PC-3 (cell line): ENCODE data around the gene CCM2. TPM values are rescaled to one million over a fixed set of nuclear protein-coding genes. Genes with fewer than 3 reads are reported as not detected.

ENCODE experiments used
- ATAC-seq: fragments of 200-7000 bp; cut with Tn5 transposase; 2 replicates; pipeline ENCODE4 v1.9.1; 2020; ENCODE audit warnings: mild to moderate bottlenecking, moderate library complexity
- BruUV-seq: library from RNA; stranded (reverse); fragments of 400-500 nt; replicated peaks from 2 replicates; lab custom pipeline; 2021; lab: Mats Ljungman, UMichigan
- CTCF ChIA-PET: fragments of 300-600 bp; sonication (Branson Sonifier 250); formaldehyde crosslinking; loops from one replicate; lab custom pipeline; 2022; ENCODE audit warnings: antibody characterized with exemption; lab: Charles Lee
- POLR2A ChIA-PET: fragments of 300-600 bp; sonication (Branson Sonifier 250); formaldehyde crosslinking; loops from one replicate; lab custom pipeline; 2022; ENCODE audit warnings: antibody characterized with exemption; ENCODE audit not compliant: unreplicated experiment; lab: Charles Lee
- DNase-seq: peaks from one replicate; pipeline ENCODE4 v3.0.0-alpha.2; 2015
- H2AFZ ChIP-seq: fragments of 300-600 bp; sonication (generic); 2 replicates; pipeline ENCODE4 v1.6.0; 2016; ENCODE audit warnings: antibody characterized with exemption, low read length
- H3F3A ChIP-seq: fragments of 300-600 bp; sonication (generic); one replicate; pipeline ENCODE4 v1.6.0; 2017; ENCODE audit warnings: antibody characterized with exemption, low read length, control low read depth, mild to moderate bottlenecking; ENCODE audit not compliant: unreplicated experiment
- H3K27ac ChIP-seq: fragments of 300-600 bp; sonication (generic); 2 replicates; pipeline ENCODE4 v1.5.1; 2016; ENCODE audit warnings: mild to moderate bottlenecking, low read length
- H3K27me3 ChIP-seq: fragments of 300-600 bp; sonication (generic); 2 replicates; pipeline ENCODE4 v1.6.1; 2016; ENCODE audit warnings: low read length, mixed read lengths
- H3K36me3 ChIP-seq: fragments of 300-600 bp; sonication (generic); 2 replicates; pipeline ENCODE4 v1.6.1; 2016; ENCODE audit warnings: low read depth, mixed run types, low read length, mixed read lengths
- H3K4me1 ChIP-seq: fragments of 300-600 bp; sonication (generic); 2 replicates; pipeline ENCODE4 v1.5.1; 2016; ENCODE audit warnings: low read length; ENCODE audit not compliant: insufficient read depth
- H3K4me2 ChIP-seq: fragments of 300-600 bp; sonication (generic); 2 replicates; pipeline ENCODE4 v1.6.0; 2016; ENCODE audit warnings: low read length
- H3K4me3 ChIP-seq: fragments of 300-600 bp; sonication (generic); 2 replicates; pipeline ENCODE4 v1.5.1; 2016; ENCODE audit warnings: mild to moderate bottlenecking, low read length, mixed read lengths
- H3K79me2 ChIP-seq: fragments of 300-600 bp; sonication (generic); 2 replicates; pipeline ENCODE4 v1.6.1; 2017; ENCODE audit warnings: low read length, mixed read lengths
- H3K9ac ChIP-seq: fragments of 300-600 bp; sonication (generic); 2 replicates; pipeline ENCODE4 v1.6.0; 2016; ENCODE audit warnings: mild to moderate bottlenecking, low read length
- H3K9me2 ChIP-seq: fragments of 300-600 bp; sonication (generic); replicated peaks from 2 replicates; pipeline ENCODE4 v1.6.1; 2016; ENCODE audit warnings: mixed run types, low read length, mixed read lengths
- H3K9me3 ChIP-seq: fragments of 300-600 bp; sonication (generic); 2 replicates; pipeline ENCODE4 v1.6.1; 2016; ENCODE audit warnings: low read length, mixed read lengths
- H4K20me1 ChIP-seq: fragments of 300-600 bp; sonication (generic); 2 replicates; pipeline ENCODE4 v1.6.1; 2016; ENCODE audit warnings: low read length, mixed read lengths
- CTCF ChIP-seq: fragments of 300-600 bp; sonication (generic); conservative IDR thresholded peaks from 2 replicates; pipeline ENCODE4 v1.5.1; 2017; ENCODE audit warnings: antibody characterized with exemption, low read depth, mild to moderate bottlenecking, low read length
- EZH2 ChIP-seq: fragments of 300-600 bp; sonication (generic); IDR thresholded peaks from one replicate; pipeline ENCODE4 v1.6.1; 2017; ENCODE audit warnings: antibody characterized with exemption, mild to moderate bottlenecking, low read length; ENCODE audit not compliant: unreplicated experiment
- EZH2phosphoT487 ChIP-seq: fragments of 300-600 bp; sonication (generic); IDR thresholded peaks from 2 replicates; pipeline ENCODE4 v1.6.1; 2018; ENCODE audit warnings: mild to moderate bottlenecking, antibody characterized with exemption, low read length, borderline replicate concordance
- intact Hi-C: fragments of 100-400 bp; cut with micrococcal nuclease; formaldehyde crosslinking; loops from 2 replicates; pipeline ENCODE4 v1.9.0; 2023
- total RNA-seq: library from RNA; depleted of rRNA; stranded (reverse); fragments of >200 nt; gene quantifications from 2 replicates; pipeline ENCODE4 v1.2.3, GENCODE V29; 2014

Gene CCM2
- total RNA-seq, 1 experiment from 2014 or later: 56.6 TPM

GRCh38 chr7:44987996-44988395 lies 12.0 kb upstream of the CCM2 start:
- CTCF ChIA-PET: interaction anchor here (0.6 kb wide), 2 partner anchors 9 to 11 kb away, joined by 3 to 5 read pairs; no protein-coding TSS in a partner anchor
- Histone ChIP-seq H3F3A (peaks cover 8% of the 10 kb centered on the region), H3K79me2 (peaks cover 39% of the 10 kb centered on the region), H3K36me3 (peaks cover 31% of the 10 kb centered on the region), H3K9ac (no peak overlapping the region), H3K27ac (no peak overlapping the region), H3K27me3 (no peaks in the 10 kb centered on the region), H3K4me1 (peaks cover 19% of the 10 kb centered on the region), H2AFZ (no peak overlapping the region), H4K20me1 (peaks cover 30% of the 10 kb centered on the region), H3K9me3 (no peaks in the 10 kb centered on the region), H3K9me2 (no peaks in the 10 kb centered on the region), H3K4me3 (no peak overlapping the region), H3K4me2 (no peak overlapping the region)
- intact Hi-C loops: loop anchor here (5.0 kb wide), 1 partner anchor 101 kb away; the partner anchor contains the start of gene PURB
- TF ChIP-seq EZH2 (no peak), EZH2phosphoT487 (no peak), CTCF (no peak)
- DNase-seq: no peak
- POLR2A ChIA-PET: no interaction called here
- no peak for ATAC-seq
- BruUV-seq: no TSS peak

GRCh38 chr7:44988701-44989100 lies 11.3 kb upstream of the CCM2 start:
- H3K4me2 ChIP-seq: no peak overlapping the region
- ATAC-seq: no peak
- peaks cover 32% of the 10 kb centered on the region for H3K79me2 ChIP-seq
- peaks cover 4% of the 10 kb centered on the region for H3F3A ChIP-seq
- ChIA-PET CTCF (no interaction called here), POLR2A (no interaction called here)
- no peak for DNase-seq
- peaks cover 19% of the 10 kb centered on the region for H3K4me1 ChIP-seq
- peaks cover 24% of the 10 kb centered on the region for H3K36me3 ChIP-seq
- no peak overlapping the region for H3K27ac ChIP-seq
- TF ChIP-seq CTCF: no peak
- H3K9me3 ChIP-seq: no peaks in the 10 kb centered on the region
- intact Hi-C loops: loop anchor here (5.0 kb wide), 1 partner anchor 101 kb away; the partner anchor contains the start of gene PURB
- H3K4me3 ChIP-seq: no peak overlapping the region
- no peak overlapping the region for H3K9ac ChIP-seq
- BruUV-seq: no TSS peak
- peaks cover 23% of the 10 kb centered on the region for H4K20me1 ChIP-seq
- H2AFZ ChIP-seq: no peak overlapping the region
- no peaks in the 10 kb centered on the region for H3K27me3 ChIP-seq
- H3K9me2 ChIP-seq: no peaks in the 10 kb centered on the region

GRCh38 chr7:44989132-44989531 lies 10.9 kb upstream of the CCM2 start:
- Histone ChIP-seq H3K4me1 (peaks cover 16% of the 10 kb centered on the region), H3K4me2 (no peak overlapping the region), H3K27ac (no peak overlapping the region), H3K4me3 (no peak overlapping the region), H3K9ac (no peak overlapping the region), H3F3A (peaks cover under 1% of the 10 kb centered on the region), H4K20me1 (peaks cover 19% of the 10 kb centered on the region), H3K9me3 (no peaks in the 10 kb centered on the region), H3K9me2 (no peaks in the 10 kb centered on the region), H2AFZ (no peak overlapping the region), H3K79me2 (peaks cover 28% of the 10 kb centered on the region), H3K36me3 (peaks cover 19% of the 10 kb centered on the region), H3K27me3 (no peaks in the 10 kb centered on the region)
- CTCF ChIA-PET: no interaction called here
- ATAC-seq: no peak
- POLR2A ChIA-PET: no interaction called here
- TF ChIP-seq EZH2phosphoT487 (no peak), EZH2 (no peak), CTCF (no peak)
- no peak for DNase-seq
- intact Hi-C loops: loop anchor here (5.0 kb wide), 1 partner anchor 102 kb away; the partner anchor contains the start of gene PURB
- no TSS peak for BruUV-seq
